K562 (cell line): ENCODE results near the gene SEMA3A. TPM values are rescaled to one million over a fixed set of nuclear protein-coding genes. Genes with fewer than 3 reads are reported as not detected.

Experiments used
- ATAC-seq: fragments of 200-7000 bp; cut with Tn5 transposase; 3 replicates; pipeline ENCODE4 v1.9.1; 2020; ENCODE audit warnings: moderate library complexity
- BruUV-seq: library from RNA; stranded (reverse); fragments of 400-500 nt; replicated peaks from 2 replicates; lab custom pipeline; 2021; lab: Mats Ljungman, UMichigan
- CTCF ChIA-PET: fragments of 300-600 bp; formaldehyde crosslinking; extraction: SDS; loops from one replicate; lab custom pipeline; 2021; ENCODE audit warnings: low intra/inter-chr PET ratio; lab: Yijun Ruan, JAX
- POLR2A ChIA-PET: fragments of 300-600, 350-650 bp; sonication (Branson Sonifier 250); formaldehyde crosslinking; extraction: SDS; loops from one replicate; lab custom pipeline; 2021; ENCODE audit warnings: antibody characterized with exemption, inconsistent platforms; lab: Yijun Ruan, JAX
- DNase-seq, 4 experiments: peaks; one replicate each; pipeline versions ENCODE4 v3.0.0 to v3.0.0-alpha.2; 2011 to 2018; ENCODE audit warnings: low spot score in 3 of 4, mixed read lengths in 3 of 4; ENCODE audit errors: extremely low read depth in 1 of 4
- FAIRE-seq: peaks from 2 replicates; lab custom pipeline; 2011; peaks lifted over from hg19 to GRCh38; lab: Jason Lieb, UNC
- H2AFZ ChIP-seq: 2 replicates; pipeline ENCODE4 v1.6.0; 2011; ENCODE audit warnings: low read depth, low read length, control low read depth, inconsistent platforms
- H3K27ac ChIP-seq: fragments of 200-600 bp; 3 replicates; pipeline ENCODE4 v1.8.0; 2011; ENCODE audit warnings: low read depth, mild to moderate bottlenecking, control low read depth, inconsistent platforms, low read length, moderate library complexity, mixed read lengths; ENCODE audit errors: extremely low read depth
- H3K27me3 ChIP-seq, 2 experiments: fragments of 300-600 bp in 1 of 2; 2 replicates in 1 of 2; 3 replicates in 1 of 2; pipeline versions ENCODE4 v1.6.0 to v1.8.0; 2011; ENCODE audit warnings: inconsistent platforms in 2 of 2, low read length in 2 of 2, mild to moderate bottlenecking in 1 of 2, mixed read lengths in 1 of 2, moderate library complexity in 1 of 2; ENCODE audit not compliant: control insufficient read depth in 2 of 2, insufficient read depth in 2 of 2
- H3K36me3 ChIP-seq: fragments of 300-600 bp; 3 replicates; pipeline ENCODE4 v1.8.0; 2011; ENCODE audit warnings: mild to moderate bottlenecking, low read length, inconsistent platforms; ENCODE audit not compliant: control insufficient read depth, insufficient read depth
- H3K4me1 ChIP-seq, 2 experiments: fragments of 200-600 bp in 1 of 2; replicated peaks in 1 of 2; 2 replicates in 1 of 2; 3 replicates in 1 of 2; pipeline versions ENCODE4 v1.5.1 to v1.8.0; 2011; ENCODE audit warnings: inconsistent platforms in 2 of 2, low read length in 2 of 2, mild to moderate bottlenecking in 1 of 2, mixed read lengths in 1 of 2, moderate library complexity in 1 of 2; ENCODE audit not compliant: control insufficient read depth in 2 of 2, insufficient read depth in 2 of 2
- H3K4me2 ChIP-seq: 2 replicates; pipeline ENCODE4 v1.6.1; 2011; ENCODE audit warnings: low read length, control low read depth, inconsistent platforms, mixed read lengths; ENCODE audit not compliant: insufficient read depth
- H3K4me3 ChIP-seq: fragments of 200-600 bp; sonication (generic), shearing (Covaris generic); 2 replicates; pipeline ENCODE4 v1.5.1; 2016; ENCODE audit warnings: control low read depth, inconsistent platforms
- H3K79me2 ChIP-seq: fragments of 200-600 bp; 3 replicates; pipeline ENCODE4 v1.8.0; 2011; ENCODE audit warnings: low read length, inconsistent platforms; ENCODE audit not compliant: control insufficient read depth, insufficient read depth
- H3K9ac ChIP-seq, 2 experiments: 2 replicates each; pipeline versions ENCODE4 v1.6.0 to v1.6.1; 2011; ENCODE audit warnings: low read depth in 2 of 2, low read length in 2 of 2, control low read depth in 1 of 2, inconsistent platforms in 1 of 2, mild to moderate bottlenecking in 1 of 2, mixed read lengths in 1 of 2; ENCODE audit not compliant: insufficient read depth in 1 of 2
- H3K9me1 ChIP-seq: one replicate; pipeline ENCODE4 v1.6.0; 2011; ENCODE audit warnings: inconsistent platforms, mild to moderate bottlenecking, low read length, moderate library complexity; ENCODE audit not compliant: control insufficient read depth, insufficient read depth
- H3K9me3 ChIP-seq: replicated peaks from 2 replicates; pipeline ENCODE4 v1.5.1; 2011; ENCODE audit warnings: low read depth, low read length, inconsistent platforms; ENCODE audit not compliant: control insufficient read depth, insufficient read depth
- H4K20me1 ChIP-seq: replicated peaks from 2 replicates; pipeline ENCODE4 v1.6.1; 2011; ENCODE audit warnings: low read length, inconsistent platforms, mixed read lengths; ENCODE audit not compliant: control insufficient read depth, insufficient read depth
- HDGF ChIP-seq: fragments of 450-650 bp; IDR thresholded peaks from 2 replicates; pipeline ENCODE4 v1.6.1; 2016
- IRF2 ChIP-seq: sonication (generic); formaldehyde crosslinking; IDR thresholded peaks from 2 replicates; pipeline ENCODE4 v1.8.1; 2022; ENCODE audit warnings: mild to moderate bottlenecking, missing genetic modification reagents
- POLR2B ChIP-seq: fragments of 450-650 bp; IDR thresholded peaks from 2 replicates; pipeline ENCODE4 v1.6.1; 2018; ENCODE audit warnings: low read depth; ENCODE audit not compliant: partially characterized antibody
- RFX5 ChIP-seq: IDR thresholded peaks from 2 replicates; pipeline ENCODE4 v1.6.1; 2011; ENCODE audit warnings: low read depth, mild to moderate bottlenecking, improper control_type of control experiment, low read length
- SMARCE1 ChIP-seq: fragments of 450-650 bp; IDR thresholded peaks from 2 replicates; pipeline ENCODE4 v1.7.1; 2016; ENCODE audit warnings: mild to moderate bottlenecking
- ZNF140 ChIP-seq: fragments of 250-450 bp; sonication (Bioruptor Pico); IDR thresholded peaks from 2 replicates; pipeline ENCODE4 v1.8.0; 2021; ENCODE audit warnings: moderate library complexity, mild to moderate bottlenecking, inconsistent platforms
- ZNF282 ChIP-seq: sonication (generic); formaldehyde crosslinking; IDR thresholded peaks from 2 replicates; pipeline ENCODE4 v1.8.1; 2023; ENCODE audit warnings: missing genetic modification reagents
- WGBS: fragments of 100-300 bp; shearing (Covaris generic); methylation state at CpG from one replicate; pipeline ENCODE4 v1.1.6; 2016; ENCODE audit warnings: low coverage, mixed read lengths; ENCODE audit not compliant: insufficient coverage; ENCODE audit errors: missing lambda C conversion rate; 5-methylcytosine and 5-hydroxymethylcytosine counted together
- in situ Hi-C: fragments of 300-500 bp; cut with MboI; formaldehyde crosslinking; loops from 4 replicates; pipeline ENCODE4 v1.15.0; 2018; ENCODE audit warnings: inconsistent platforms, mixed read lengths
- intact Hi-C: fragments of 100-400 bp; cut with micrococcal nuclease; formaldehyde crosslinking; loops from 2 replicates; pipeline ENCODE4 v1.14.2; 2022
- polyA plus RNA-seq, 8 experiments: library from polyadenylated mRNA; depleted of rRNA in 4 of 8; stranded (reverse) in 5 of 8; unstranded in 3 of 8; fragments of >200 nt; fragmentation: Nextera tagmentation in 2 of 8; fragmentation: Illumina TruSeq in 1 of 8; extraction: Ambion mirVana in 2 of 8; extraction: Trizol in 1 of 8; gene quantifications; 2 replicates each; pipeline versions ENCODE4 v1.2.1 to v1.2.3, GENCODE V29; 2011 to 2014; ENCODE audit warnings: inconsistent platforms in 1 of 8, missing spikeins in 1 of 8
- total RNA-seq, 7 experiments: library from RNA; depleted of rRNA in 6 of 7; stranded (reverse); fragments of >200 nt in 6 of 7; fragmentation: Illumina TruSeq in 2 of 7; extraction: Trizol in 2 of 7; gene quantifications; 2 replicates each; pipeline versions ENCODE4 v1.2.1 to v1.2.3, GENCODE V29; 2011 to 2021; ENCODE audit warnings: low replicate concordance in 1 of 7
- TF ChIP-seq, protein P1 (sequence below): fragments of 450-650 bp; IDR thresholded peaks from 2 replicates; pipeline ENCODE4 v1.6.1; 2017; ENCODE audit warnings: antibody characterized with exemption, mild to moderate bottlenecking
- TF ChIP-seq, protein P2 (sequence below): fragments of 450-650 bp; IDR thresholded peaks from 2 replicates; pipeline ENCODE4 v1.7.0; 2016; ENCODE audit warnings: borderline replicate concordance
- TF ChIP-seq, protein P3 (sequence below): fragments of 450-650 bp; IDR thresholded peaks from 2 replicates; pipeline ENCODE4 v1.6.1; 2018; ENCODE audit not compliant: partially characterized antibody

SEMA3A gene
- total and polyA plus RNA-seq, 9 of the 15 experiments (the other 6 are each of a cell fraction or from before 2014, with no cell fraction given), result 0.36 to 3.0 (median 1.1) TPM

DNA sequence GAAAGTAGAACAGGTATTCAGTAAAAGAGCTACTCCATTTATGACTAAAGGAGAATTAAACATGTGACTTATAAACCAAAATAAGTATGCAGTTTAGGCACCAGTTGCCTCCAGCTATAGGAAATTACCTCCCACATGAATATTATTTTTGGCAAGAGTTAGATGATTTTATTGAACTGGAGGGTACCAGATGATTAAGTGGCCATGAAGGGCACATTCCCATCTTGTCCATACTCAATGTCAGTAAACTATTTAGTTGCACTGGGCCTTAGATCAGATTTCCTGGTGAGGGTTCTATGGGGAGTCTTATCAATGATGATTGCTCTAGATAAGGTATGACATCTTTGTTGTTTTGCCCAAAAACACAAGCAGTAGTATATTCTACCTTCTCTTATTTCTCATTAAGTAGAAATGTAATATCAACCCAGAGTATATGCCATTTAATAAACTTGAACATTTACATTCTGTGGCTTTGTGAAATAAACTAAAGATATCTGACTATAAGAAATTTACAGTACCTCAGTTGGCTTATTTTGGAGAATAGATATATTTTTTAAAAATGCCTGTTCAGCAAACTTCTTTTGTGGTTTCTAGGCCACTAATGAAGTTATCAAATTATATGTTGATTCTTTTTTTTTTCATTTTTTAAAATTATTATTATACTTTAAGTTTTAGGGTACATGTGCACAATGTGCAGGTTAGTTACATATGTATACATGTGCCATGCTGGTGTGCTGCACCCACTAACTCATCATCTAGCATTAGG lies 145.3 kb downstream of the SEMA3A start (continued):
- TF ChIP-seq, protein P1, sequence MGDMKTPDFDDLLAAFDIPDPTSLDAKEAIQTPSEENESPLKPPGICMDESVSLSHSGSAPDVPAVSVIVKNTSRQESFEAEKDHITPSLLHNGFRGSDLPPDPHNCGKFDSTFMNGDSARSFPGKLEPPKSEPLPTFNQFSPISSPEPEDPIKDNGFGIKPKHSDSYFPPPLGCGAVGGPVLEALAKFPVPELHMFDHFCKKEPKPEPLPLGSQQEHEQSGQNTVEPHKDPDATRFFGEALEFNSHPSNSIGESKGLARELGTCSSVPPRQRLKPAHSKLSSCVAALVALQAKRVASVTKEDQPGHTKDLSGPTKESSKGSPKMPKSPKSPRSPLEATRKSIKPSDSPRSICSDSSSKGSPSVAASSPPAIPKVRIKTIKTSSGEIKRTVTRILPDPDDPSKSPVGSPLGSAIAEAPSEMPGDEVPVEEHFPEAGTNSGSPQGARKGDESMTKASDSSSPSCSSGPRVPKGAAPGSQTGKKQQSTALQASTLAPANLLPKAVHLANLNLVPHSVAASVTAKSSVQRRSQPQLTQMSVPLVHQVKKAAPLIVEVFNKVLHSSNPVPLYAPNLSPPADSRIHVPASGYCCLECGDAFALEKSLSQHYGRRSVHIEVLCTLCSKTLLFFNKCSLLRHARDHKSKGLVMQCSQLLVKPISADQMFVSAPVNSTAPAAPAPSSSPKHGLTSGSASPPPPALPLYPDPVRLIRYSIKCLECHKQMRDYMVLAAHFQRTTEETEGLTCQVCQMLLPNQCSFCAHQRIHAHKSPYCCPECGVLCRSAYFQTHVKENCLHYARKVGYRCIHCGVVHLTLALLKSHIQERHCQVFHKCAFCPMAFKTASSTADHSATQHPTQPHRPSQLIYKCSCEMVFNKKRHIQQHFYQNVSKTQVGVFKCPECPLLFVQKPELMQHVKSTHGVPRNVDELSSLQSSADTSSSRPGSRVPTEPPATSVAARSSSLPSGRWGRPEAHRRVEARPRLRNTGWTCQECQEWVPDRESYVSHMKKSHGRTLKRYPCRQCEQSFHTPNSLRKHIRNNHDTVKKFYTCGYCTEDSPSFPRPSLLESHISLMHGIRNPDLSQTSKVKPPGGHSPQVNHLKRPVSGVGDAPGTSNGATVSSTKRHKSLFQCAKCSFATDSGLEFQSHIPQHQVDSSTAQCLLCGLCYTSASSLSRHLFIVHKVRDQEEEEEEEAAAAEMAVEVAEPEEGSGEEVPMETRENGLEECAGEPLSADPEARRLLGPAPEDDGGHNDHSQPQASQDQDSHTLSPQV, result no peak

DNA sequence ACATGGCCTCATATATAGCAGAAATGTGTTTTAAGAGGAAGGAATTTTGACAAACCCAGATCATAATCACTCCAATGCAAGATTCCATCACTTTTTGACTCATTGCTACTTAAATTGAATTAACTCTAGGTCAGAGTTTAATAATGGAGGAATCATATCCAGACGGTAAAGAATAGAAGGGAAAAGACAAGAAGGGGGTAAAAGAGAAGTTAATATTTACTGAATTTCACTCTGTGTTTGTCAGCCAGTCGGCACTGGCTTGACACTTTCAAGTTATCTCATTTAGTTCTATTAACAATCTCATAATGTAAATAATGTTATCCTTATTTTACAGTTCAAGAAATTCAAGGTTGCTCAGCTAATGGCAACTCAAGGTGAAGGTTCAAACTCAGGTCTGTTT lies 147.5 kb downstream of the SEMA3A start:
- TF ChIP-seq IRF2 (CRISPR knock-in tag), result no peak
- TF ChIP-seq SMARCE1, result no peak
- no peak for TF ChIP-seq ZNF282 (CRISPR knock-in tag)
- TF ChIP-seq HDGF, result no peak
- TF ChIP-seq, protein P2, sequence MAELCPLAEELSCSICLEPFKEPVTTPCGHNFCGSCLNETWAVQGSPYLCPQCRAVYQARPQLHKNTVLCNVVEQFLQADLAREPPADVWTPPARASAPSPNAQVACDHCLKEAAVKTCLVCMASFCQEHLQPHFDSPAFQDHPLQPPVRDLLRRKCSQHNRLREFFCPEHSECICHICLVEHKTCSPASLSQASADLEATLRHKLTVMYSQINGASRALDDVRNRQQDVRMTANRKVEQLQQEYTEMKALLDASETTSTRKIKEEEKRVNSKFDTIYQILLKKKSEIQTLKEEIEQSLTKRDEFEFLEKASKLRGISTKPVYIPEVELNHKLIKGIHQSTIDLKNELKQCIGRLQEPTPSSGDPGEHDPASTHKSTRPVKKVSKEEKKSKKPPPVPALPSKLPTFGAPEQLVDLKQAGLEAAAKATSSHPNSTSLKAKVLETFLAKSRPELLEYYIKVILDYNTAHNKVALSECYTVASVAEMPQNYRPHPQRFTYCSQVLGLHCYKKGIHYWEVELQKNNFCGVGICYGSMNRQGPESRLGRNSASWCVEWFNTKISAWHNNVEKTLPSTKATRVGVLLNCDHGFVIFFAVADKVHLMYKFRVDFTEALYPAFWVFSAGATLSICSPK, result no peak
- TF ChIP-seq ZNF140 (CRISPR knock-in tag), result no peak
- TF ChIP-seq, protein P3, sequence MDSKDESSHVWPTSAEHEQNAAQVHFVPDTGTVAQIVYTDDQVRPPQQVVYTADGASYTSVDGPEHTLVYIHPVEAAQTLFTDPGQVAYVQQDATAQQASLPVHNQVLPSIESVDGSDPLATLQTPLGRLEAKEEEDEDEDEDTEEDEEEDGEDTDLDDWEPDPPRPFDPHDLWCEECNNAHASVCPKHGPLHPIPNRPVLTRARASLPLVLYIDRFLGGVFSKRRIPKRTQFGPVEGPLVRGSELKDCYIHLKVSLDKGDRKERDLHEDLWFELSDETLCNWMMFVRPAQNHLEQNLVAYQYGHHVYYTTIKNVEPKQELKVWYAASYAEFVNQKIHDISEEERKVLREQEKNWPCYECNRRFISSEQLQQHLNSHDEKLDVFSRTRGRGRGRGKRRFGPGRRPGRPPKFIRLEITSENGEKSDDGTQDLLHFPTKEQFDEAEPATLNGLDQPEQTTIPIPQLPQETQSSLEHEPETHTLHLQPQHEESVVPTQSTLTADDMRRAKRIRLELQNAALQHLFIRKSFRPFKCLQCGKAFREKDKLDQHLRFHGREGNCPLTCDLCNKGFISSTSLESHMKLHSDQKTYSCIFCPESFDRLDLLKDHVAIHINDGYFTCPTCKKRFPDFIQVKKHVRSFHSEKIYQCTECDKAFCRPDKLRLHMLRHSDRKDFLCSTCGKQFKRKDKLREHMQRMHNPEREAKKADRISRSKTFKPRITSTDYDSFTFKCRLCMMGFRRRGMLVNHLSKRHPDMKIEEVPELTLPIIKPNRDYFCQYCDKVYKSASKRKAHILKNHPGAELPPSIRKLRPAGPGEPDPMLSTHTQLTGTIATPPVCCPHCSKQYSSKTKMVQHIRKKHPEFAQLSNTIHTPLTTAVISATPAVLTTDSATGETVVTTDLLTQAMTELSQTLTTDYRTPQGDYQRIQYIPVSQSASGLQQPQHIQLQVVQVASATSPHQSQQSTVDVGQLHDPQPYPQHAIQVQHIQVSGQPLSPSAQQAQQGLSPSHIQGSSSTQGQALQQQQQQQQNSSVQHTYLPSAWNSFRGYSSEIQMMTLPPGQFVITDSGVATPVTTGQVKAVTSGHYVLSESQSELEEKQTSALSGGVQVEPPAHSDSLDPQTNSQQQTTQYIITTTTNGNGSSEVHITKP, result no peak
- no peak for TF ChIP-seq RFX5
- TF ChIP-seq POLR2B, result no peak
- TF ChIP-seq, all 486 proteins: peak for 0
- no peak overlapping the region for H2AFZ ChIP-seq
- FAIRE-seq, result no peak
- intact Hi-C loops (no loop called here), in situ Hi-C loops (no loop called here)
- no peak overlapping the region for H3K4me2 ChIP-seq
- H4K20me1 ChIP-seq, result no peaks in the 10 kb centered on the region
- BruUV-seq, result no TSS peak
- no peaks in the 10 kb centered on the region for H3K9me3 ChIP-seq
- no peaks in the 10 kb centered on the region for H3K36me3 ChIP-seq
- no peaks in the 10 kb centered on the region for H3K4me1 ChIP-seq
- CTCF ChIA-PET, result no interaction called here
- POLR2A ChIA-PET, result no interaction called here
- whole genome bisulfite sequencing, result 0% methylated on average over 2 of the region's 2 CpGs
- no peak for DNase-seq
- H3K9ac ChIP-seq, result no peak overlapping the region
- H3K4me3 ChIP-seq, result no peak overlapping the region
- no peaks in the 10 kb centered on the region for H3K27me3 ChIP-seq
- no peaks in the 10 kb centered on the region for H3K9me1 ChIP-seq
- ATAC-seq, result no peak
- no peak overlapping the region for H3K27ac ChIP-seq
- no peaks in the 10 kb centered on the region for H3K79me2 ChIP-seq
